Adrenal gland (tissue), 5 donors: ENCODE measurements around the gene SOX8.
"Not testable (repeated sequence)": the region's sequence is repeated elsewhere in the genome, so short reads cannot be mapped to it uniquely, and the experiment has no call there.

Source experiments
- POLR2A ChIP-seq, 2 donors: fragments of 450-650 bp; IDR thresholded peaks; one replicate each; pipeline ENCODE4 v1.6.1; 2017; ENCODE audit warnings: antibody characterized with exemption in 2 of 2, mild to moderate bottlenecking in 2 of 2, moderate library complexity in 1 of 2
- TF ChIP-seq, protein P1 (sequence below), 6 experiments: fragments of 450-650 bp in 4 of 6; fragments of 200-600 bp in 2 of 6; sonication (generic) in 1 of 6; IDR thresholded peaks; 1 replicate in 5 of 6; 2 replicates in 1 of 6; pipeline versions ENCODE4 v1.5.1 to v1.8.0; 2016 to 2021; ENCODE audit warnings: antibody characterized with exemption in 6 of 6, mild to moderate bottlenecking in 2 of 6, moderate library complexity in 1 of 6
- donor health status: DM: no; HTN: no; CAD: no.

DNA sequence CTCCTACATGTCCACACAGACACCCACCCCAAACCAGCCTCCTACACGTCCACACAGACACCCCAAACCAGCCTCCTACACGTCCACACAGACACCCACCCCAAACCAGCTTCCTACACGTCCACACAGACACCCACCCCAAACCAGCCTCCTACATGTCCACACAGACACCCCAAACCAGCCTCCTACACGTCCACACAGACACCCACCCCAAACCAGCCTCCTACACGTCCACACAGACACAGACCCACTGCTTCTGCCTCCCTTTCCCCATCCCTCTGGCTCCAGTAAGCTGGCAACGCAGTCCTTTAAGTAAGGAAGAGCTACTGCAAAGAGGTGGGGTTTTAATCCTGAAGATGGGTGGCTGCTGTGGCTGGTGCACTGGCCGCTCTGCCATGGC lies 27.8 kb upstream of the SOX8 start:
- TF ChIP-seq, protein P1, sequence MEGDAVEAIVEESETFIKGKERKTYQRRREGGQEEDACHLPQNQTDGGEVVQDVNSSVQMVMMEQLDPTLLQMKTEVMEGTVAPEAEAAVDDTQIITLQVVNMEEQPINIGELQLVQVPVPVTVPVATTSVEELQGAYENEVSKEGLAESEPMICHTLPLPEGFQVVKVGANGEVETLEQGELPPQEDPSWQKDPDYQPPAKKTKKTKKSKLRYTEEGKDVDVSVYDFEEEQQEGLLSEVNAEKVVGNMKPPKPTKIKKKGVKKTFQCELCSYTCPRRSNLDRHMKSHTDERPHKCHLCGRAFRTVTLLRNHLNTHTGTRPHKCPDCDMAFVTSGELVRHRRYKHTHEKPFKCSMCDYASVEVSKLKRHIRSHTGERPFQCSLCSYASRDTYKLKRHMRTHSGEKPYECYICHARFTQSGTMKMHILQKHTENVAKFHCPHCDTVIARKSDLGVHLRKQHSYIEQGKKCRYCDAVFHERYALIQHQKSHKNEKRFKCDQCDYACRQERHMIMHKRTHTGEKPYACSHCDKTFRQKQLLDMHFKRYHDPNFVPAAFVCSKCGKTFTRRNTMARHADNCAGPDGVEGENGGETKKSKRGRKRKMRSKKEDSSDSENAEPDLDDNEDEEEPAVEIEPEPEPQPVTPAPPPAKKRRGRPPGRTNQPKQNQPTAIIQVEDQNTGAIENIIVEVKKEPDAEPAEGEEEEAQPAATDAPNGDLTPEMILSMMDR (IDR thresholded peaks at IDR 0.05) = not testable (repeated sequence)
- not testable (repeated sequence) for TF ChIP-seq POLR2A (IDR thresholded peaks at IDR 0.05)
